Fibroblast of skin of right biceps (primary cell): ENCODE measurements around the gene IRF2BP1.
"Not testable (repeated sequence)": the region's sequence is repeated elsewhere in the genome, so short reads cannot be mapped to it uniquely, and the experiment has no call there.

Source experiments
- DNase-seq: peaks from one replicate; pipeline ENCODE4 v3.0.0-alpha.2; 2013

Gene IRF2BP1

GRCh38 chr19:45881082-45881908, 4.6 kb downstream of the IRF2BP1 start:
- DNase-seq = no peak

DNA sequence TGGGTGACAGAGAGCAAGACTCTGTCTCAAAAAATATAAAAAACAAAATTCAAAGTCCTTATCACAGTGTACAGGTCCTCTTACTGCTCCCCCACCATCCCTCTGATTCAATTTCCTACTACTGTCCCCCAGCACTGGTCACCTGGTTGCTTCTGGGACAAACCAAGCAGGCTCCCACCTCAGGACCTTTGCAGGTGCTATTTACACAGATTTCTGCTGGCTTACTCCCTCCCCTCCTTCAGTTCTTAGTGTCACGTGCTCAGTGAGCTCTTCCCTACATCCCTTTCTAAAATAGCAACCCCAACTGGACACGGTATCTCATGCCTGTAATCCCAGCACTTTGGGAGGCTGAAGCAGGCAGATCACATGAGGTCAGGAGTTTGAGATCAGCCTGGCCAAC, 6.0 kb downstream of the IRF2BP1 start:
- no peak for DNase-seq

- DNase-seq = no peak
These were observed 6.9 kb downstream of the IRF2BP1 start for GRCh38 chr19:45879055-45879454.

DNA sequence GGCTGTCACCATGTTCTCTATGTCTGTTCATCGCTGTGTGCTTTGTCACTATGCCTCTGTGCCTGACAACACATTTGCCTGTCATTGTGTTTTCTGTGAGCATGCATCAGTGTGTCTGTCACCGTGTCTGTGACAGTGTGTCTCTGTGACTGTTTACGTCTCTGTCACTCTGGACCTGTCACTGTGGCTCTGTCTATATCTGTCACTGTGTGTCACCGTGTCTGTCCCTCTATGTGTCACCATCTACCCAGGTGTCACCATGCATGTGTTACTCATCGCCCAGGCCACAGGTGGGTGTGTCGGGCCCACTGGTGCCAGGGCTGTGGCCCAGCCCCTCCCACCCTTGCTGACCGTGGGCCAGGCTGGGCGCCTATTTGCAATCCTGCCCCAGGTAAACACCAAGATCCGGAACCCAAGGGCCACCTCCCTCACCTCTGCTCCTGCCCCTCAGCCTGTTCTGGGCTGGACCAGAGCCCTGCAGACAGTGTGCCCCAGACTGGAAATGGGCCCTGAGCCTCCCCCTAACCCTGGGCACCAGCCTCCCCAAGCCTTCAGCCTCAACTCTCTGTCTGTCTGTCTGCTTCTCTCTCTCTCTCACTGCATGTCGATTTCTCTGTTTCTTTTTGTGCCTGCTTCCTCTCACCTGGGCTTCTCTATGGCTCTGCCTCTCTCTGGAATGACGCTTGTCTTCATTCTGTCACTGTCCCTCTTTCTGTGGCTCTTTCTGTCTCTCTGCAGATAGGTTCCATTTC, 7.7 kb downstream of the IRF2BP1 start:
- DNase-seq = no peak

DNA sequence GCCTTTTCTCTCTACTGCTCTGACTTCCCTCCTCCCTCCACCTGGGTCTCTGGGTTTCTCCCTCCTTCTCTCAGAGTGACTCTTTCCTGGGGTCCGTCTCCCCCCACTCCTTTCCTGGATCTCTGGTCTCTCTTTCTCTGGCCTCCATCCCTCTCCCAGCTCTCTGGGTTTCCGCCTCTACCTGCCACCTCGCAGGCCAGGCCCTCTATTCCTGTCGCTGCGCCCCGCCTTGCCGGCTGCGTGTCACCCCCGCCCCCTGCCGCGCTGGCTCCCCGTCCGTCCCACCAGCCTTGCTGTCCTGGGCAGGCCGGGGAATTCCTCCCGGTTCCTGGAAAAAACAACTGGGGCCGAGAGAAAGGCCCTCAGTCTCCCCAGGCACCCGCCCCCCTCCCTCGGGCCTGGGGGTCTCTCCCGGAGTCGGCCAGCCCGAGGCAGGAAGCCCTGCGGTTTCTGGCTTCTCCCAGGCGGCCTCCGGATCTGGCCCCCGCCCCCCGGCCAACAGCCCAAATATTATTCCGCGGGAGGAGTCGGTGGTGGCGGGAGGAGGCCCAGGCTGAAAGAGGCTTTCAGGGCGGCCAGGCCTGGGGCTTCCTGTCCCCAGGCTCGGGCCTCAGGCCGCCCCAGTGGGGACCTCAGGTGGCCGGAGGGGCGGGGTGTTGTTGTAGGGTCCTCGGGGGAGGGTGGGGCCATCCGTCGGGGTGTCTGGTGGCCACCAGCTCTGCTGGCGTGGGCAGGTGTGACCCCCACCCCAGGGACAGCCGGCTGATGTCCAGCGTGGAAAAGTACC, 9.3 kb downstream of the IRF2BP1 start:
- DNase-seq = peak; percentile 78

- no peak for DNase-seq
These were observed 9.9 kb downstream of the IRF2BP1 start for GRCh38 chr19:45876161-45876410.

DNA sequence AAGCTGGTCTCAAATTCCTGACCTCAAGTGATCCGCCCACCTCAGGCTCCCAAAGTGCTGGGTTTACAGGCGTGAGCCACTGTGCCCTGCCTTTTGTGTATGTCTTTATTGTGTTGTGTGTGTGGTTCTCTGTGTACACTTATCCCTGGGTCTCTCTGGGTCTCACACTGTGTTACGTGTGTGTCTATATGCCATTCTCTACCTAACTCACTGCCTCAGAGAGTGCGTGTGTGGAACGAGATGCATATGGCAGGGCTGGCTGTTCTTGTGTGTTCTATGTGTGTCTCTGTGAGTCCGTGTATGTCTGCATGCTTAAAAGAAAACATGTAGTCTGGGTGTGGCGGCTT, 11.3 kb downstream of the IRF2BP1 start:
- DNase-seq = no peak

DNA sequence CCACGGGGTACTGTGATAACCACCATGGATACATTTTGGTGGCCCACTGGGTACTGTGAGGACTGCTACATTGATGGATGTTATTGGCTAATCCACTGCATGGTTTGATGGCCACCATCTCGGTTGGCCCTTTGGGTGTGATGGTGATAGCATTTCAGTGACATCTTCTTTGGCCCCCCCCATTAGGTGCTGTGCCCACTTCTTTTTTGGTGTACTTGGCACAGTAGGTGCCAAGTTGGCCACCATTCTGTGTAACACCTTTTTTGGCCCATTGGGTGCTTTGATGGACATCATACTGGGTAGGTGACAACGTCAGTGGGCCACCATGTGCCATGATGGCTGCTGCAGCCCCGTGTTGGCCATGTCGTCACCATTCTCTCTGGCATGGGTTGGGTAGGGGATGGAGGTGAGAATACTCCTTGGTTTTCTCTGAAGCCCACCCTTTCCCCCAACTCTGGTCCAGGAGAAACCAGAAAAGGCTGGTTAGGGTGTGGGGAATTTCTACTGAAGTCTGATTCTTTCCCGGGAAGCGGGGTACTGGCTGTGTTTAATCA, 12.6 kb downstream of the IRF2BP1 start:
- no peak for DNase-seq

DNA sequence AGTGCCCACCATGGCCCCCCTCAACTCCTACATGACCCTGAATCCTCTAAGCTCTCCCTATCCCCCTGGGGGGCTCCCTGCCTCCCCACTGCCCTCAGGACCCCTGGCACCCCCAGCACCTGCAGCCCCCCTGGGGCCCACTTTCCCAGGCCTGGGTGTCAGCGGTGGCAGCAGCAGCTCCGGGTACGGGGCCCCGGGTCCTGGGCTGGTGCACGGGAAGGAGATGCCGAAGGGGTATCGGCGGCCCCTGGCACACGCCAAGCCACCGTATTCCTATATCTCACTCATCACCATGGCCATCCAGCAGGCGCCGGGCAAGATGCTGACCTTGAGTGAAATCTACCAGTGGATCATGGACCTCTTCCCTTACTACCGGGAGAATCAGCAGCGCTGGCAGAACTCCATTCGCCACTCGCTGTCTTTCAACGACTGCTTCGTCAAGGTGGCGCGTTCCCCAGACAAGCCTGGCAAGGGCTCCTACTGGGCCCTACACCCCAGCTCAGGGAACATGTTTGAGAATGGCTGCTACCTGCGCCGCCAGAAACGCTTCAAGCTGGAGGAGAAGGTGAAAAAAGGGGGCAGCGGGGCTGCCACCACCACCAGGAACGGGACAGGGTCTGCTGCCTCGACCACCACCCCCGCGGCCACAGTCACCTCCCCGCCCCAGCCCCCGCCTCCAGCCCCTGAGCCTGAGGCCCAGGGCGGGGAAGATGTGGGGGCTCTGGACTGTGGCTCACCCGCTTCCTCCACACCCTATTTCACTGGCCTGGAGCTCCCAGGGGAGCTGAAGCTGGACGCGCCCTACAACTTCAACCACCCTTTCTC, 13.6 kb downstream of the IRF2BP1 start:
- DNase-seq = no peak

DNA sequence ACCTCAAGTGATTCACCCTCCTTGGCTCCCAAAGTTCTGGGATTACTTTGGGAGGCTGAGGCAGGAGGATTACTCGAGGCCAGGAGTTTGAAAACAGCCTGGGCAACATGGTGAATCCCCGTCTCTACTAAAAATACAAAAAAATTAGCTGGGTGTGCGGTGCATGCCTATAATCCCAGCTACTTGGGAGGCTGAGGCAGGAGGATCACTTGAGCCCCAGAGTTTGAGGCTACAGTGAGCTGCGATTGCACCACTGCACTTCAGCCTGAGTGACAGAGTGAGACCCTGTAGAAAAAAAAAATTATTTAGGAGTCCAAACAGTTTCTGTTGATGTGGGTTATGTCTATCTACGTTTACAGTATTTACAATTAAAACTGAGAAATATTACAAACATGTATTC, 15.1 kb downstream of the IRF2BP1 start:
- DNase-seq = no peak

DNA sequence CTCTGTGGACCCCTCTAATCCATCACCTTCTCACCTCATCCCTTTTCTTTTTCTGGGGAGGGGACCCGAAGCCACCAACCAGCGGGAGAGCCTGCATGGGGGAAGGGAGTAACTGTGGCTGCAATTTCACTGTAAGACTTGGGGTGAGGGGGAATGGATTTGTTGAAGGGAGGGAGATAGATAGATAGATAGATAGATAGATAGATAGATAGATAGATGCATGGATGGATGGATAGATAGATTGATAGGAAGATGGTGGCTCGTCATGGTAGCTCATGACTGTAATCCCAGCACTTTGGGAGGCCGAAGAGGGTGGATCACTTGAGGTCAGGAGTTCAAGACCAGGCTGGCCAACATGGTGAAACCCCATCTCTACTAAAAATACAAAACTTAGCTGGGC, 18.7 kb downstream of the IRF2BP1 start:
- not testable (repeated sequence) for DNase-seq

GRCh38 chr19:45866400-45867176, 19.4 kb downstream of the IRF2BP1 start:
- no peak for DNase-seq

GRCh38 chr19:45865269-45865948, 20.5 kb downstream of the IRF2BP1 start:
- no peak for DNase-seq

GRCh38 chr19:45864629-45865082, 21.3 kb downstream of the IRF2BP1 start:
- DNase-seq = no peak

DNA sequence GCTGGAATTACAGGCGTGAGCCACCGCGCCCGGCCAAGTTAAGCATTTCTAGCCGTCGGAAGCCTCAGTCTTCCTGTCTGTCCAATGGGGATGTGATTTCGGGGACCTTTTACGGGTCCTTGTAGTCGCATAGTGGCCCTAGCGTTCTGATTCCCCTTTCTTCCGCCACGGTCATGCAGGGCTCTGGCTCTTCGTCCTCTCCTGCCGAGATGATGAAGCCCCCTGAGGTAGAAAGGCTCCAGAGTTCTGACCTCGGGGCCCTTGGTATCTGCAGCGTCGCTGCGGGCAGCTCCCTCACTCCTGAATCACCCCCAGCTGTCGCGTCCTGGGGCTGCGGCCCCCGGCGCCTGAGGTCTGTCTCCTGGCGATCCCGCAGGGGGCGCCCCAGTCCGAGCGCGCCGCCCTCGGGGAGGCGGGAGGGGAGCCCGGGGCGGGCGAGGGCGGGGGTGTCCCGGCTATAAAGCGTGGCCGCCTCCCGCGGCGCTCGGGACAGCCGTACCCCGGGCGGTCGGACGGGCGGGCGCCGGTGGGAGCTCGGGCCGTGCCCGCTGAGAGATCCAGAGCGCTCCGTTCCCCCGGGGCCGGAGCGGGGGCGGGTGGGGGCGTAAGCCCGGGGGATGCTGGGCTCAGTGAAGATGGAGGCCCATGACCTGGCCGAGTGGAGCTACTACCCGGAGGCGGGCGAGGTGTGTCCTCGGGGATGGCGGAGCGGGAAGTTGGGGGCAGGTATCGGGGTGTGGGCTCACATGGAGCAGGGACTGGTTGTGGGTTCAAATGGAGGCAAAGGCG, 21.9 kb downstream of the IRF2BP1 start, which contains the start of gene FOXA3:
Gene FOXA3, plus strand, starts transcription at position 487 of the 789 bp plus-strand sequence. Its CDS starts 131 bp downstream, at position 618.
- peak; percentile 51 for DNase-seq

- DNase-seq = no peak
These were observed 22.6 kb downstream of the IRF2BP1 start for GRCh38 chr19:45863335-45863839.

DNA sequence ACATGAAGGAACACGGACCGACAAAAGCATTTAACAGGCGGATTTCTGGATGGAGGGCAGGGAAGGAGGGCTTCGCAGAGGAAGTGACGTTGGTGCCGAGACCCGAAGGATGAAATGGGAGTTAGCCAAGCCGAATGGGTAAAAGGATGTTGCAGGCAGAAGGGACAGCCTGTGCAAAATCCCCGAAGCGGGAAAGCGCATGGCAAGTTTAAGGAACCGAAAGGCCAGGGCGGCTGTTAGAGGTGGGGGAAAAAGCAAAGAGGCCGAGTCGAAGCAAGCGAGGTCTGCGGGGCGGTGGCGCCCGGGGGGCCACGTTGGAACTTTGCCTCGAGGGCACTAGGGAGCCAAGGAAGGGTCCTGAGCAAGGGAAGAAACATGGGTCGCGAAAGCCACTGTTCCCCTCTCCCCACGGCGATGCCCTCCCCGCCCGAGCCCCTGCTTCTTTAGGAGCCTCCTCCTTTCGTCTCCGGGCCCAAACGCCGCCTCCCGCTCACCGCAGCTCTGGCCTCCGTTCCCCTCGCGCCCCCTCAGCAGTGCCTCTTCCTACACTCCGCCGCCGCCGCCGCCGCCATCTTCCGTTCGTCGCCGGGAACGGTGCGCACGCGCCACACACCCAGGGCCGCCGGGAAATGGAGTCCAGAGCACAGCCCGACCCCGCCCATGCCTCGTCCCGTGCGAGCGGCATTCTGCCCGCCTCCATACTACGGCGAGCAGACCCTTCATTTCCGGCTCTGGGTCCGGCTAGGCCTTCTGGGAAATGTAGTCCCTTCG, 23.2 kb downstream of the IRF2BP1 start, which contains the start of gene SYMPK:
Gene SYMPK, minus strand, starts transcription at position 584 of the 771 bp plus-strand sequence. CDS start 8,652 bp downstream, outside the sequence.
- peak; percentile 99 for DNase-seq

GRCh38 chr19:45862271-45862563, 23.7 kb downstream of the IRF2BP1 start:
- no peak for DNase-seq
